Activated CD4-positive, alpha-beta T cell treated with anti-CD3 and anti-CD28 coated beads, Interleukin-2, amount 50 U/mL, for 4 hours (primary cell): Measurements from ENCODE around the gene BLOC1S1.
A peak's percentile ranks its signal among the peaks of the same experiment; 100 is the strongest.

Source experiments
- DNase-seq, 2 experiments: peaks; one replicate each; pipeline ENCODE4 v3.0.0-alpha.2; 2020

BLOC1S1 gene

GRCh38 chr12:55712700-55713415 lies 3.0 kb upstream of the BLOC1S1 start:
- no peak for DNase-seq

- DNase-seq, result no peak
These were observed 2.1 kb upstream of the BLOC1S1 start for GRCh38 chr12:55713721-55714120.

- DNase-seq, result no peak
These were observed 579 bp upstream of the BLOC1S1 start for GRCh38 chr12:55715169-55715764.

- no peak for DNase-seq
These were observed 724 bp downstream of the BLOC1S1 start for GRCh38 chr12:55716582-55716957.

GRCh38 chr12:55717011-55718007 lies 1.5 kb downstream of the BLOC1S1 start:
- DNase-seq, result no peak

GRCh38 chr12:55718015-55718414 lies 2.2 kb downstream of the BLOC1S1 start:
- DNase-seq, result no peak

GRCh38 chr12:55718624-55719275 lies 2.9 kb downstream of the BLOC1S1 start:
- DNase-seq, result no peak

GRCh38 chr12:55719371-55719770 lies 3.5 kb downstream of the BLOC1S1 start:
- DNase-seq, result no peak

GRCh38 chr12:55720071-55720564 lies 4.3 kb downstream of the BLOC1S1 start, which contains the start of gene RDH5:
Gene RDH5, plus strand, starts transcription at chr12:55720393. Its CDS starts 792 bp downstream, at chr12:55721185.
- DNase-seq, result no peak

- no peak for DNase-seq
These were observed 5.1 kb downstream of the BLOC1S1 start for GRCh38 chr12:55720894-55721444.

GRCh38 chr12:55721601-55722213 lies 5.9 kb downstream of the BLOC1S1 start:
- DNase-seq, result no peak

- no peak for DNase-seq
These were observed 7.1 kb downstream of the BLOC1S1 start for GRCh38 chr12:55722948-55723347.

- no peak for DNase-seq
These were observed 7.8 kb downstream of the BLOC1S1 start for GRCh38 chr12:55723516-55724225.

GRCh38 chr12:55724226-55724939 lies 8.5 kb downstream of the BLOC1S1 start:
- DNase-seq, result peak; percentile 59 to 61

GRCh38 chr12:55724940-55725309 lies 9.1 kb downstream of the BLOC1S1 start:
- no peak for DNase-seq

- DNase-seq, result no peak
These were observed 9.7 kb downstream of the BLOC1S1 start for GRCh38 chr12:55725556-55725955.

GRCh38 chr12:55726971-55727370 lies 11.1 kb downstream of the BLOC1S1 start:
- DNase-seq, result no peak

GRCh38 chr12:55727643-55728185 lies 11.9 kb downstream of the BLOC1S1 start:
- DNase-seq, result no peak

GRCh38 chr12:55728186-55728938 lies 12.5 kb downstream of the BLOC1S1 start:
- no peak for DNase-seq
